ENCODE data around the gene TAF11L12.
"Not testable (repeated sequence)": the region's sequence is repeated elsewhere in the genome, so short reads cannot be mapped to it uniquely, and the experiment has no call there.

Gene TAF11L12
- 0 reads per million in 4 donors for total RNA-seq

GRCh38 chr5:17610092-17610491 lies at the start of gene TAF11L12:
Gene TAF11L12 (plus strand): TSS chr5:17610392.
- DNase-seq, result not testable (repeated sequence)

GRCh38 chr5:17585658-17586057 lies 24.5 kb upstream of the TAF11L12 start, which contains the start of gene TAF11L7:
Gene TAF11L7 (minus strand): TSS chr5:17585758.
- not testable (repeated sequence) for DNase-seq

GRCh38 chr5:17590860-17591259 lies 19.3 kb upstream of the TAF11L12 start, which contains the start of gene TAF11L8:
Gene TAF11L8 (minus strand): TSS chr5:17590960.
- DNase-seq, result not testable (repeated sequence)

GRCh38 chr5:17594255-17594654 lies 15.9 kb upstream of the TAF11L12 start, which contains the start of gene TAF11L9:
Gene TAF11L9 (minus strand): TSS chr5:17594394.
- not testable (repeated sequence) for DNase-seq

GRCh38 chr5:17597728-17598127 lies 12.5 kb upstream of the TAF11L12 start, which contains the start of gene TAF11L10:
Gene TAF11L10 (minus strand): TSS chr5:17597828.
- DNase-seq, result not testable (repeated sequence)

GRCh38 chr5:17603880-17604279 lies 6.3 kb upstream of the TAF11L12 start, which contains the start of gene TAF11L11:
Gene TAF11L11 (plus strand): TSS chr5:17604183.
- DNase-seq, result not testable (repeated sequence)

GRCh38 chr5:17604951-17605350 lies 5.2 kb upstream of the TAF11L12 start:
- DNase-seq, result no peak

GRCh38 chr5:17607461-17607860 lies 2.7 kb upstream of the TAF11L12 start:
- DNase-seq, result not testable (repeated sequence)

GRCh38 chr5:17614872-17615605 lies 4.8 kb downstream of the TAF11L12 start:
- DNase-seq, result no peak

- no peak for DNase-seq
Observed at GRCh38 chr5:17619354-17619753, 9.2 kb downstream of the TAF11L12 start.

- no peak for DNase-seq
Observed at GRCh38 chr5:17620627-17621026, 10.4 kb downstream of the TAF11L12 start.

- DNase-seq, result no peak
Observed at GRCh38 chr5:17625686-17626085, 15.5 kb downstream of the TAF11L12 start.

- DNase-seq, result not testable (repeated sequence)
Observed at GRCh38 chr5:17631788-17632187, 21.6 kb downstream of the TAF11L12 start, which contains the start of gene TAF11L13. Gene TAF11L13 (plus strand): TSS chr5:17632088.

- no peak for DNase-seq
Observed at GRCh38 chr5:17634160-17634559, 24.0 kb downstream of the TAF11L12 start, which contains the start of gene TAF11L14. Gene TAF11L14 (plus strand): TSS chr5:17634460.

- not testable (repeated sequence) for DNase-seq
Observed at GRCh38 chr5:17649232-17649631, 39.0 kb downstream of the TAF11L12 start.

GRCh38 chr5:17655201-17655759 lies 45.1 kb downstream of the TAF11L12 start:
- not testable (repeated sequence) for DNase-seq

- no peak for DNase-seq
Observed at GRCh38 chr5:17655921-17656320, 45.7 kb downstream of the TAF11L12 start.
